ENCODE measurements around the gene SLC6A19.

The SLC6A19 gene

DNA sequence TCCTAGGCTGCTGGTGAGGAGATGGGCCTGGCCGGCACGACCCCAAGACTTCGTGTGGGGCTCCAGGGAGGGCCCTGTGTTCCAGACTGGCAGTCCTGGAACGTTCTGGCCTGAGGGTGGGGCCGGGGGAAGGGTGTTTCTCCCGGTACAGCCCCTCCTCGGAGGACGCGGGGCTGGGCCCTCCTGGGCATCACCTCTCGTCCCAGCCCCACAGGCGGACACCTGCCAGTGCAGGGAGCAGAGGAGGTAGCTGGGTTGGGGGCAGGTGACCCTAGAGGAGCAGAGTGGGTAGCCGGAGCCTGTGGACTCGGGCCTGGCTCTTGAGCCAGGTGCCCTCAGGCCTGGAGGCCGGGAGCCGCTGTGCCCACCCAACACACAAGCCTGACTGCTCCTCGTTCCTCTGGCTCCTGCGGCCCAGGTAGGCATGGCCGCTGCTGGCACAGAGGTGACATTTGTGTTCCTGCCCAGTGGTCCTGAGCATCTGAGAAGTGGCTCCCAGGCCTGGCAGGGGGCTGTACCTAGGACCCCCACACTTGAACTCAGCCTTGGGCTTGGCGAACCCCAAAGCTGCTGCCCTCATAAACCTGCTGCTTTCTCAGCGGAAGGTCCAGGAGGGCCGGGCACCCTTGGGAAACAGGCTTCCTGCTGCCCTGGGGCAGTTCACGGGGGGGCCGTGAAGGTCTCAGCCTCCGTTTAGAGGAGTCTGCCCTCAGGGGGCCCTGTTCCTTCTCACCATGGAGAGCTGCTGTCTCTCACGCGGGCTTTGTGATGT is 817 bp downstream of the SLC6A19 start:
- DNase-seq = no peak
- intact Hi-C loops (cut with DNase I) = no loop called here

DNA sequence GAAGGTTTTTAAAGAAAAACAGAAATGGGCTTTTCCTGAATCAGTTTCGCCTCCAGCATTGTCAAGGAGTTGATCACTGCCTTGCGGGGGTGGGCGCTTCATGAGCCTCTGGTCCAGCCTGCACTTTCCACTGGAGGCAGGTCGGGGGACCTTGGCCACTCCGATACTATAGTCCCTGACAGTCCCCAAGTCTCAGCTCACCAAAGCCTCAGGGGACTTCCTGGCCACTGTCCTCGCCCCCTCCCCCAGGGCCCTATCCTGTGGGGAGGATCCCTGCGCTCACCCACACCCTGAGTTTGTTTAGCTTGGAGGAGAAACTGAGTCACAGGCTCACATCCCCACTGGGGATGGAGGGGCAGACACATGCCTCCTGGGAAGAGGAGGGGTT is 1.4 kb downstream of the SLC6A19 start:
- DNase-seq = no peak
- intact Hi-C loops (cut with DNase I) = no loop called here

DNA sequence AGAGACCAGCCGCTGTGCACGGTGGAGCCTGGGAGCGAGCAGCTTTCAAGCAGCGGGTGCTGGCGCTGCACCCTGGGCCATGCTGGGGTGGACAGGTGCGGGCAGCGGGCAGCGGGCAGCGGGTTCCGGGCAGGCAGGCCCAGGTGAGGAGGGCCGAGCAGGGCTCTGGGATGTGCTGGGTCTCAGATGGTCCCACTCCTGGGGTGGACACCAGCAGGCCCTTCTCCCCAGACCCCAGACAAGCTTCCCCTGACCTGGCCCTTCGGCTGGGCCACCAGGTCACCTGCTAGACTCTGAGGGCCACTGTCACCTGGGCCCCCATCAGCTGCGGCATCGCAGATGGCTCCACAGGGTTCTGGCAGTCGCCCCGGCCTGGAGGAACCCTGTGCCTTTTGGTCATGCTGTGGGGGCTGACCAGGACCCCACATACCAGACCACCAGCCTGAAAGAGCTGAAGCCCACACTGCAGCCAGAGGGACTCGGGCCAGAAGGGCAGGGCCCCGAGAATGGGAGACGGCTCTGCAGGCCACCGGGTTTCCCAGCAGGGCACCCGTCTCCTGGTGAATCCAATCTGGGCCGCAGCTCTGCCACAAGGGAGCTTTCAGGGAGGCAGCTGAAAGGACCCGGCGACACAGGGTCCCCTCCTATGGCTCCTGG is 2.0 kb downstream of the SLC6A19 start:
- intact Hi-C loops (cut with DNase I) = no loop called here

DNA sequence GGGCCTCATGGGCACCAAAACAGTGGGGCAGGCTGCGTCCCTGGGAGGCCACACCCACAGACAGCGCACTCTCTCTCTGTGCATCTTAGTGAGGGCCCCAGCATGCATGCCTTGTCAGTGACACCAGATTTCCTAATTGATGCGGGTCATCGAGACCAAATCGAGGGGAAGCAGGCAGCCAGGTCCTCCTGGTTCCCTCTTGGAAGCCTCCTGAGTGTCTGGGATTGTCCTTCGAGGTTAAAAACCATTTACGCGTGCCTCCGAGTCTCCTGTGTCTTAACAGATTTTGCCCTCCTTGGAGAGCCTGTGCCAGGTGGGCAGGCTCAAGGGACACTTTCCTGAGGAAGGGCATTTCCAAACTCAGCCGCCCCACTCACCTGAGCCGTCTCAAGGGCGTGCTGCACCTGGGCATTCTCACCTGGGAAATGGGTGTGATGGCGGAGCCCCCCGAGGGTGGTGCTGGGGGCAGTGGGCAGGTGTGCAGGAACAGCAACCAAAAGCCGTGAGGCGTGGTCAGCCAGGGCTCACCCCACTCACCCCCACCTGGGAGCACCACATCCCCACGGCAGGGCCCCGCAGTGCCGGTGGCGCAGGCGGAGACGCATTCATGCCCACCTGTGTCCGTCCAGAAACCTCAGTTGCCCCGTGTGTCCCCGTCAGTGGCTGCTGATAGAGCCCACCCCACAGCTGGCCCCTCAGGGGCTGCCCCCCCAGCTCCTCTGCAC is 2.7 kb downstream of the SLC6A19 start:
- intact Hi-C loops (cut with DNase I) = no loop called here
- peak in 1 of 42 donors; percentile 3 for DNase-seq

More for the DNA sequence above, 2.0 kb downstream of the SLC6A19 start:
- DNase-seq = peak in 1 of 42 donors; percentile 4

DNA sequence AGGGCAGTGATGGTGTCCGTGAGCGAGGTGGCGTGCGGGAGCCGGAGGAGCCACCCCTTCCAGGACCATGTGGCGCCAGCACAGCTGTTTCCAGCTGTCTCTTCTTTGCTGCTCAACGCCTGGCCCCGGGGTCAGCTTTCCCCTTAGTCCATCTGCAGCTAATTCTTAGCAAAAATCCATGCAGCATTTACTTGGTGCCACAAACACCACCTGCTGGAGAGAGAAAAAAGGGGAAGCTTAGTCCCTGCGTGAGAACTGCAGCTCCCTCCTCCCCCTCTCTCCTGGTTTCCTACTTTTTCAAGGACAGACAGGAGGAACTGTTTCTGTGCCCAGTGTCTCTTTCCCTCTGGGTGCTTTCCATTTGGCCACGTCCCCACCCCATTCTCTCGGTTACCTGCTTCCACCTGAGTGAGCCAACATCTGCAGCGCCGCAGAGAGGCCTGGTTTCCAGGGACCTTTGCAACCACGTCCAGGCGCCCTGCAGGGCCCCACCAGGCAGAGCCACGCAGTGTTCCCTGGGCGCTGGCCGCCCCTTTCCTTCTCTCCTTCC is 3.4 kb downstream of the SLC6A19 start:
- intact Hi-C loops (cut with DNase I) = no loop called here
- peak in 9 of 42 donors; percentile 12 to 52 (median 23) for DNase-seq

DNA sequence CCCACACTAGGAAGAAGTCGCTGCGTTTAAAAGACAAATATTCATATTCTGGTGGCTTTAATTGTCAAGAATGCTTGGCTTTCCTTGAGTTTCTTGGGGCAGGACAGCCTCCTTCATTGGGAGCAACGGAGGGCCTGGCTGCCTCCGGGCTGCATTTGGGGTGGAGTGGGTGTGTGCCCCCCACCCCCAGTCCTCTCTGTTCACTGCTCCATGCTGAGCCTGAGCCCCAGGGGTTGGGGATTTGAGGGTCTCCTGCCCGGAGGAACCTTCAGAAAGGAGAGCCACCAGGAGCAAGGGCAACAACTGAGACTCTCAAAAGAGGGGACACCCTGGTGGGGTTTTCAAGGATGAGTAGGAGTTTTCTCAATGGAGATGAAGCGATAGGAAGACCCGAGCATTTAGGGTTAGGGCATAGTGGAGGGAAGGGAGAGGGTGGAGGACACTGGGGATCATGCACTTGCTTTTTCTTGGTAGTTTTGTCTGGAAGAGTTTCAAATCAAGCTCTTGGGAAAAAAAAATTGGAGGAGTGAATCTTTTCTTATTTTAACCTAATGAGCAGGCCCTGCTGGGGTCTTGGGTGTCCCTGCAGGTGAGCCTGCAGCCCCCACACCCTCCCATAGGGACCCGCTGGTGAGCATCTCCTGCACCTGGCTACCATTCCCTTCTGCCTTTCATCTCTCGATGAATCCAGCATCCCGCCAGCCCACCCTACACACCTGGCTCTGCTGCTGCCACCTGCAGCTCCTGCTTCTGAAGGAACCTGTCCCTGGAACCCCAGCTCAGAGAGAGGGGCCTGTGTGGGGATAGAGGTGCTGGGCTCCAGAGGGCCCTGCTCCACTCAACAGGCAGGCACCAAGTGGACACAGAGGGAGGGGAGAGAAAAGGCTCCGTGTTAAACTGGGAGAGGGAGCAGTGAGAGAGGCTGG is 4.1 kb downstream of the SLC6A19 start:
- DNase-seq = no peak
- intact Hi-C loops (cut with DNase I) = no loop called here

DNA sequence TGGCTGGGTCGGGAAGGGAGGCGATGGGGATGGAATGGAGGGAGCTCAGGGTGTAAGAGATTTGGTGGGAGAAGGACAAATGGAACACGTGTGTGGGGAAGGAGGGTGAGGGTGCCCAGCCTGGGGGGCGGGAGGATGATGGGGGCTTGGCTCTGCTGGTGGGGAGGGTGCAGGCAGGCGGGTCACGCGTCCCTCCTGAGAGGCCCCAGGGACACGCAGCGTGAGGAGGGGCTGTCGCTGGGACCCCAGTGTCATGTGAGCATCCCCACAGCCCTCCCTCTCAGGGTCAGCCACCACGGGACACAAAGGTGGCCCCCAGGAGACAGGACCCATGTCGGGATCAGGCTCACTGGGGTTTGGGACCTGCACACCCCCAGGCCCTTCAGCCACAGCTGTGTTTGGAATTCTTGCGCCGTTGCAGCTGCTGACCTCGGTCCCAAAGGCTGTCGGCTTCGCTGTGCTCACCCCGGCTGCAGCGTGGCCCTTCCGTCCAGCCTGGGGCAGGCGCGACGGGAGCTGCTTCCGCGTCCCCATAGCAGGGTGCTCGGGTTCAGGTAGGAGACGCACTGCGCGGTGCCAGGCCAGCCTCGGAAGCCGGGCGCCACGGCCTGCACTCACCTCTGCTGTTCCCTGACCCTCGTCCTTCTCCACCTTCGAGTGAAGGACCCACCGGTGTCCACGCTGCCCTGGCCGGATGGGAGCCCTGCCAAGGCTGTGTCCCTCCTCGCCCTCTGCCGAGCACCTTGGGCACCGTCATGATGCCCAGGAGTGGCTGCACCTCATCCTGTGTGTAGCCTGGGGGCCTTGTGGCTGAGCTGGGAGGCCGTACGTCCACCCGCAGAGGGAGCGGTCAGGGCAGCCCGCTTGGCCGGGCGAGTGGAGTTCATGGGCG is 5.4 kb downstream of the SLC6A19 start:
- intact Hi-C loops (cut with DNase I) = no loop called here

DNA sequence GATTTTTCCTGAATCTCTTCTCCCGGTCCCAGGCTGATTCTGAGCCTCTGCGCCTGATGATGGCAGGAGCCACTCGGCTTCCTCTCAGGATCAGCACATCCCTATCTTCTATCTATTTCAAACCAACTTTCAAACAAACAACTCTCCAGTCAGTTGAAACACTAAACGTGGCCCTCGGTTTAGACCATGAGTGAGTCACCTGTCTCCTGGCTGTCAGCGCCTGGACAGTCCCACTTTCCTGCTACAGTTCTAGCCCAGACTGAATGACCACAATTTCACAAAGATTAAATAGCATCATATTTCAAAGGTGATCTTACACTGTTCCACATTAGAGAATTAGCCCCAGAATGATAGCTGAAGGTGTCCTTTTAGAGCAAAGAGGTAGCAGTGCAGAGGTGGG is 6.2 kb downstream of the SLC6A19 start:
- intact Hi-C loops (cut with DNase I) = no loop called here
- no peak for DNase-seq

More for the DNA sequence above, 5.4 kb downstream of the SLC6A19 start:
- DNase-seq = no peak

DNA sequence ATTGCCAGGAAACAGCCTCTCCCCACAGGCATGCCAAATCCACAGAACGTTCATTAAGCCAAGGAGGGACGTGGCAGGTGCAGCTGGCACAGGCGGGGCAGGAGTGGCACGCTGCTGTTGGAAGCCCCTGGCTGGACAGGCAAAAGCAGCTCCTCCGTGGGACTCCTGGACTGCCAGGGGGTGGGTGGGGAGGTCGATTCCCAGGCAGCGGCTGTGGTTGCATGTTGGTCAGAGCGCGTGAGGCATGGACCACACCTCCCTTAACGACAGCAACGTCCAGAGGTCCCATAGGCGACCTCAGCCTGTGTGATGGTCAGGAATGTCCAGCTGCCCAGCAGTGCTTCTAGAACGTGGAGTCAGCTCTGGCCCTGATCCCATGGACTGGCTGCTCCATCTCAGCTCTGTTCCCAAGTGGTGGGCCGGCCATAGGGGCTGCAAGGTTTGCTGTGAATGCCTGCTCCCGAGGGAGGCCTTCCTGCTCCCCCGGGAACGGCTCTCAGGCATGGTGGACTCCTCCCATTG is 6.9 kb downstream of the SLC6A19 start:
- DNase-seq = no peak
- intact Hi-C loops (cut with DNase I) = no loop called here

DNA sequence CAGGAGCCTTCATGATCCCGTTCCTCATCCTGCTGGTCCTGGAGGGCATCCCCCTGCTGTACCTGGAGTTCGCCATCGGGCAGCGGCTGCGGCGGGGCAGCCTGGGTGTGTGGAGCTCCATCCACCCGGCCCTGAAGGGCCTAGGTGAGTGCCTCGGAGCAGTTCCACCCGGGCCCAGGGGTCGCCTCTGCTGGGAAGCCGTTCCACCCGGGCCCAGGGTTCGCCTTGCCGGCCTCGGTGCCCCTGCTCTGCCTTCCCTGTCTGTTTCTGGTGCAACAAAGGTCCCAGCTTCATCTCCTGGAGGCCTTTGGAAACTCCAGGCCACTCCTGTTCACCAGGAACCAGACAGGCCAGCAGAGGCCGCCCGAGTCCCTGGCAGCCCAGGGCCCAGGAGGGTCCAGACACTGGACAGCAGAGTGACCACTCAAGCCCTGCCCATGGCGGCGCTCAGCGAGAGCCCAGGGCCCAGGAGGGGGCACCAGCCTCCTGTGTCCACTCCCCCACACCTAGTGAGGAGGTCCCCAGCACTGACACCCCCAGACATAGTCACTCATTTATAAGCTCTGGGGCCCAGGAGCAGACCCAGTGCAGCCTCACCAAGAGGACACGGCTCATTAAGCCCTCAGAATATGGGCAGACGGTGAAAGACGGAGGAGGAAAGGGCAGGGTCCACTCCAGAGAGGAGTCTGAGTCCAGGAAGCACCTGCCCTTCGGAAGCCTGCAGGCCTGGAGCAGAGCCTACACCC is 7.5 kb downstream of the SLC6A19 start:
- DNase-seq = no peak
- intact Hi-C loops (cut with DNase I) = no loop called here

DNA sequence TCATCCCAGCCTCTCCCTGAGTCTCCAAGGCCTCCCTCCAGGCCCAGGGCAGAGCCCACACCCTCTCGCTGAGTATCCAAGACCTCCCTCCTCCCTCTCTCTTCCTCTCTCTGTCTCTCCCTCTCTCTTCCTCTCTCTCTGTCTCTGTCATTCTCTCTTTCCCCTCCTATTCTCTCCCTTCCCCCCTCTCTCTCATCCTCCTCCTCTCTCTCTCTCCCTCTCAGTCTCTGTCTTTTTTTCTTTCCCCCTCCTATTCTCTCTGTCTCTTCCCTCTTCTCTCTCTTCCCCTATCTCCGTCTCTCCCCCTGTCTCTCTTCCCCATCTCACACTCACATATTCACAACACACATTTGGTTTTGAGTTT is 8.1 kb downstream of the SLC6A19 start:
- no peak for DNase-seq
- intact Hi-C loops (cut with DNase I) = no loop called here

DNA sequence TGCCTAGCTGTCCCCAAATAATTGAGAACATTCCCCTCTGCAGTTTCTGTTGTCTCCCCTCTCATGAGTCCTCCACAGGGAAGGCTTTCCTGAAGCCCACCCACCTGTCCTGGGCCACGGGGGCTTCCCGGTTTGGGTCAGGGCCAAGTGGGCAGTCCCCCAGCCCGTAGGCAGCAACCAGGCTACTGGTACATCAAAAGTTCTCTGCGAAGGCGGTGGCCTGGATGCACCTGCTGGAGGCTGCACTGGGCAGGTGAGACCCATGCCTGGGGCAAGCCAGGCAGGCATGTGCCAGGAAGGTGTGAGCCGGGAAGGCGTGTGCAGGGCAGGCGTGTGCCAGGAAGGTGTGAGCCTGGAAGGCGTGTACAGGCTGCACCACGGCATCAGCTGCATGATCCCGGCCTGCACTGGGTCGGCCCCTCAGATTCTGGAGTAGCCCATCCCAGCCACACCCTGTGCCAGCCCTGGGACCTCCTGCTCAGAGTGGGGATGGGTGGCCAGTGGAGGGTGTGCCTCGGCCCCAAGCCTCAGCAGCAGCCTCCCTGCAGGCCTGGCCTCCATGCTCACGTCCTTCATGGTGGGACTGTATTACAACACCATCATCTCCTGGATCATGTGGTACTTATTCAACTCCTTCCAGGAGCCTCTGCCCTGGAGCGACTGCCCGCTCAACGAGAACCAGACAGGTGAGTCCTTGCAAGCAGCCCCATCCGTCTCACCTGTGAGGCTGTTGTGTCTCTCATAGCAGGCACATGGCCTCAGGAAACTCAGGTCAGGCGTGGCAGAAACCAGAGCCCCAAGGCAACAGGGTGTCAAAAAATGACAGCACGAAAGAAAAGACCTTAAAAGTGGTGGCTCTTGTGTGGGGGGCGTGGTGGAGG is 8.7 kb downstream of the SLC6A19 start:
- no peak for DNase-seq
- intact Hi-C loops (cut with DNase I) = no loop called here

DNA sequence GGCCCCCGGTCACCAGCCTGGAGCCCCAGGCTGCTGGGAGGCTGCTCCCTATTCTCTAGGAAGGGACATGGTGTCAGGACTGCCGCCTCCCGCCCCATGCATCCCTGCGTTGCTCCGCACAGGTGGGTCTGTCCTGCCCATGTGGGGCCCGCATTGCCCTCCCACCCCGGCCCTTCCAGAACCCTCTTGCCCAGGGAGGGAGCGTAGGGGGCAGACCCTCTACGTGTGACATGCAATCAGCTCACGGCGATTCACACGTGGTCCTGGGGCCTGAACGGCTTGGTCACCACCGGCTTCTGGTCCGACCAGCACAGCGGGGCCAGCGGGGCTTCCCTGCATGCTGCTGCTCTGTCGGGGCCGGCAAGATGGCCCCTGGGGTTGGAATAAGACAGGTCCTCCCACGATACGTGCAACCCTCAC is 9.4 kb downstream of the SLC6A19 start:
- intact Hi-C loops (cut with DNase I) = no loop called here
- no peak for DNase-seq

DNA sequence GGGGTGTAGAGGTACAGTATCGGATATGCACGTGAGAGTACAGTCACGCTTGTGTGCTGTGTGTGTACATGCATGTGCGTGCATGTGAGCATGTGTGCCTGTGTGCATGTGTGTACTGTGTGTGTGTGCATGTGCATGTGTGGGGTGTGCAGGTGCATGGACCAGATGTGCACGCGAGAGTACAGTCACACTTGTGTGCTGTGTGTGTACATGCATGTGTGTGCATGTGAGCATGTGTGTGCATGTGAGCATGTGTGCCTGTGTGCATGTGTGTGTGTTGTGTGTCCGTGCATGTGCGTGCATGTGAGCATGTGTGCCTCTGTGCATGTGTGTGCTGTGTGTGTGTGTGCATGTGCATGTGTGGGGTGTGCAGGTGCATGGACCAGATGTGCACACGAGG is 10.3 kb downstream of the SLC6A19 start:
- intact Hi-C loops (cut with DNase I) = no loop called here
- DNase-seq = no peak

DNA sequence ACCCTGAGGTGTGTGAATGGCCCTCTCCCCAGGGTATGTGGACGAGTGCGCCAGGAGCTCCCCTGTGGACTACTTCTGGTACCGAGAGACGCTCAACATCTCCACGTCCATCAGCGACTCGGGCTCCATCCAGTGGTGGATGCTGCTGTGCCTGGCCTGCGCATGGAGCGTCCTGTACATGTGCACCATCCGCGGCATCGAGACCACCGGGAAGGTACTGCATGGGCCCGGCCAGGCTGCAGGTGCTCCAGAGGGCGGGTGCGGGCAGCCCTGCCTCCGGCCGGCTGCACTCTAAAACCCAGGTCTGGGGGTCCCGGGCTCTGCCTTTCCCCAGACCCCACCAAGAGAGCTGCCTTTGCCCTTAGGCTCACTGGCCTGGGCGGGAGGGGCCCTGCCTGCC is 10.9 kb downstream of the SLC6A19 start:
- intact Hi-C loops (cut with DNase I) = no loop called here
- DNase-seq = no peak

DNA sequence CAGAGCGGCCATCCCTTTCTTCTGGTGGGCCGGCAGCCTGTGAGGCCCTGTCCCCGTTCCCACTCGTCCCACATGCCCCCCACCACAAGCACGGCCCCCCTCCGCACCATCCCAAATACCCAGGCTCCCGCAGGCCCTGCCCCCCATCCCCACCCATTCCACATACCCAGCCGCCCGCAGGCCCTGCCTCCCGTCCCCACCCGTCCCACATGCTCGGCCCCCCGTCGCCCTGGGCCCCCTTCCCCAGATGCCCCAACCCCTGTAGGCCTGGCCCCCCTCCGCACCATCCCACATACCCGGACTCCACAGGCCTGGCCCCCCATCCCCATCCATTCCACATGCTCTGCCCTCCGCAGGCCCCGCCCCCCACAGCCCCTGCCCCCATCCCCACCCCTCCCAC is 11.5 kb downstream of the SLC6A19 start:
- DNase-seq = no peak
- intact Hi-C loops (cut with DNase I) = no loop called here

All from head of caudate nucleus (tissue), 42 donors.